Activated B cell treated with CpG ODN at 0.5 μM for 24 hours (primary cell): Measurements from ENCODE around the gene WARS2. TPM values are rescaled to one million over a fixed set of nuclear protein-coding genes. Genes with fewer than 3 reads are reported as not detected.
"Not testable (repeated sequence)": the region's sequence is repeated elsewhere in the genome, so short reads cannot be mapped to it uniquely, and the experiment has no call there.

ENCODE experiments used
- ATAC-seq: fragments of 200-7000 bp; cut with Tn5 transposase; one replicate; pipeline ENCODE4 v1.10.0; 2021; ENCODE audit warnings: low read depth, mild to moderate bottlenecking, moderate library complexity
- CTCF ChIA-PET: fragments of 350-600 bp; sonication (Branson Sonifier 250); formaldehyde crosslinking; loops from one replicate; lab custom pipeline; 2021; ENCODE audit warnings: antibody characterized with exemption; lab: Charles Lee
- POLR2A ChIA-PET: fragments of 350-600 bp; sonication (Branson Sonifier 250); formaldehyde crosslinking; loops from one replicate; lab custom pipeline; 2021; ENCODE audit warnings: antibody characterized with exemption; lab: Charles Lee
- DNase-seq: peaks from one replicate; pipeline ENCODE4 v3.0.0; 2022
- H3K27ac Mint-ChIP-seq: one replicate; pipeline ENCODE4 v1.8.0; 2020; ENCODE audit warnings: mixed read lengths
- H3K27me3 Mint-ChIP-seq: one replicate; pipeline ENCODE4 v1.8.0; 2021; ENCODE audit warnings: mixed read lengths
- H3K36me3 Mint-ChIP-seq: one replicate; pipeline ENCODE4 v1.8.0; 2021; ENCODE audit warnings: low read depth, mixed read lengths
- H3K4me1 Mint-ChIP-seq: one replicate; pipeline ENCODE4 v1.8.0; 2021; ENCODE audit warnings: mixed read lengths
- H3K4me3 Mint-ChIP-seq: one replicate; pipeline ENCODE4 v1.8.0; 2020; ENCODE audit warnings: mild to moderate bottlenecking, mixed read lengths
- H3K9me3 Mint-ChIP-seq: one replicate; pipeline ENCODE4 v1.8.0; 2020; ENCODE audit warnings: mixed read lengths
- CTCF ChIP-seq: fragments of 200-600 bp; IDR thresholded peaks from one replicate; pipeline ENCODE4 v1.8.0; 2022; ENCODE audit warnings: antibody characterized with exemption, mild to moderate bottlenecking
- intact Hi-C: fragments of 100-400 bp; cut with micrococcal nuclease; formaldehyde crosslinking; loops from one replicate; pipeline ENCODE4 v1.15.1; 2024
- total RNA-seq: library from RNA; stranded (reverse); gene quantifications from 2 replicates; pipeline ENCODE4 v1.2.3, GENCODE V29; 2022

The WARS2 gene
- total RNA-seq, 1 donor from 2014 or later: 15.1 TPM

- ChIA-PET POLR2A (no interaction called here), CTCF (no interaction called here)
- Mint-ChIP-seq H3K36me3 (peaks cover 75% of the 10 kb centered on the region), H3K4me3 (no peak overlapping the region), H3K4me1 (peaks cover 5% of the 10 kb centered on the region), H3K9me3 (no peaks in the 10 kb centered on the region), H3K27me3 (no peaks in the 10 kb centered on the region), H3K27ac (no peak overlapping the region)
- intact Hi-C loops: no loop called here
- ATAC-seq (no peak), DNase-seq (no peak)
- TF ChIP-seq CTCF: no peak
Observed at GRCh38 chr1:119160409-119160808, 20.0 kb upstream of the WARS2 start.

DNA sequence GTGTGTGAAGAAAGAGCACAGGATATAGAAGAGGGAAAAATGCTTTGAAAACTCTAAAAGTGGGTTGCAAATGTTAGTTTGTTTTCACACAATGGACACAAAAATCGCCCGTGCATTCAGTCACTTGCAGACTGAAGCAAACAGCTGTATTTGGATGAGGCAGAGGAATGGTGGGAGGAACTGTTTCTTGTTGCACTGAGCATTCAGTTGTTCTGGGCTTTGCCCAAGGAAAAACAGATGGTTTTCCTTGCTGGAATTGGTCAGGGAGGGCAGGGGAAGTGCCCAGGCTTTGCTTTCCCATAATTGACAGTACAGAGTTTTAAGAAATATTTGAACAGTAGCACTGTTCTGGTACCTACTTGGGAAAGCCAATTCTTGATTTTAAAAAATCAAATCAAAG is 19.5 kb upstream of the WARS2 start:
- DNase-seq: no peak
- no peaks in the 10 kb centered on the region for H3K27me3 Mint-ChIP-seq
- POLR2A ChIA-PET: no interaction called here
- H3K9me3 Mint-ChIP-seq: no peaks in the 10 kb centered on the region
- no peak overlapping the region for H3K27ac Mint-ChIP-seq
- no peak overlapping the region for H3K4me3 Mint-ChIP-seq
- CTCF ChIA-PET: no interaction called here
- H3K4me1 Mint-ChIP-seq: peaks cover 5% of the 10 kb centered on the region
- H3K36me3 Mint-ChIP-seq: peaks cover 80% of the 10 kb centered on the region
- ATAC-seq: no peak
- intact Hi-C loops: no loop called here
- no peak for TF ChIP-seq CTCF

DNA sequence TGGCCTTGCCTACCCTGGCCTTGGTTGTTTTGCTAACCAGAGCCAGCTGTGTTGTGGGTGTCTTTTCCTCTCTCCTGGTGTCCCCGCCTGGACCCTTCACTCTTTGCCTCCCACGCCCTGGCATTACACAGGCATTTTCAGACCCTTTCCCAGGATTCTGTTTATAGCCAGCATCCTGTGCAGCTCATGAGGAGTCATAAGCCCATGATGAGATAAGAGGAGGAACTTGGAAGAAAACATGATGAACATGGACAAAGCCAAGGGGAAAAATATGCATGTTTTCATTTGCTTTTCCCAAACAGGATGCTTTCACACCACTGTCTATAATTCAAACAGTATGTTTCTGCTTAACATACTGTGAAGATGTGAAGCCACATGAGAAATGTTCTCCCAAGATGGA is 18.7 kb upstream of the WARS2 start:
- no peak for ATAC-seq
- Mint-ChIP-seq H3K4me1 (peaks cover 6% of the 10 kb centered on the region), H3K9me3 (no peaks in the 10 kb centered on the region), H3K27ac (no peak overlapping the region), H3K27me3 (no peaks in the 10 kb centered on the region), H3K36me3 (peaks cover 83% of the 10 kb centered on the region), H3K4me3 (no peak overlapping the region)
- POLR2A ChIA-PET: no interaction called here
- TF ChIP-seq CTCF: no peak
- no peak for DNase-seq
- CTCF ChIA-PET: no interaction called here
- intact Hi-C loops: no loop called here

GRCh38 chr1:119156761-119157160 is 16.3 kb upstream of the WARS2 start:
- DNase-seq, H3K27me3 Mint-ChIP-seq, ATAC-seq, POLR2A ChIA-PET, H3K27ac Mint-ChIP-seq, H3K4me1 Mint-ChIP-seq, CTCF ChIA-PET, H3K4me3 Mint-ChIP-seq, intact Hi-C loops, H3K9me3 Mint-ChIP-seq: not testable (repeated sequence)
- H3K36me3 Mint-ChIP-seq: peaks cover 76% of the 10 kb centered on the region

- intact Hi-C loops, H3K4me1 Mint-ChIP-seq, H3K27ac Mint-ChIP-seq, POLR2A ChIA-PET, H3K4me3 Mint-ChIP-seq, CTCF ChIA-PET, ATAC-seq, H3K27me3 Mint-ChIP-seq, H3K9me3 Mint-ChIP-seq, DNase-seq: not testable (repeated sequence)
- peaks cover 74% of the 10 kb centered on the region for H3K36me3 Mint-ChIP-seq
Observed at GRCh38 chr1:119155069-119155468, 14.6 kb upstream of the WARS2 start.

DNA sequence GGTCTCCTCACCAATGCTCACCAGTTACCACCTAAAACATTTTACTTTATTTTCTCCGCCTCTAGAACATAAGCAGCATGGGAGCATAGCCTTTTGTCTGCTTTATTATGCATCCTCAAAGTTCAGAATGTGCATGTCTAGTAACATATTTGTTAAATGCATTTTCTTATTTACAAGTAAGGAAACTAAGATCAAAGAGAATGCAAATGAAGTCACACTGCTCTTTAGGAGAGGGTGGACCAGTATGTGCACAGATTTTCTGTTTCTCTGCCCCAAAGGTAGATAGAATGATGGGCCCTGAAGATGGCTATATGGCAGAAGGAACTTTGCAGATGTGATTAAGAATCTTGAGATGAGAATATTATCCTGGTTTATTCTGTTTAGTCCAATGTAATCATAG is 9.7 kb upstream of the WARS2 start:
- peaks cover 4% of the 10 kb centered on the region for H3K4me1 Mint-ChIP-seq
- H3K36me3 Mint-ChIP-seq: peaks cover 62% of the 10 kb centered on the region
- CTCF ChIA-PET: no interaction called here
- no peak overlapping the region for H3K27ac Mint-ChIP-seq
- intact Hi-C loops: no loop called here
- H3K27me3 Mint-ChIP-seq: no peaks in the 10 kb centered on the region
- TF ChIP-seq CTCF: no peak
- H3K4me3 Mint-ChIP-seq: no peak overlapping the region
- no peak for DNase-seq
- no peak for ATAC-seq
- POLR2A ChIA-PET: no interaction called here
- no peaks in the 10 kb centered on the region for H3K9me3 Mint-ChIP-seq
